ENCODE results near the gene FRS2.
A peak's percentile ranks its signal among the peaks of the same experiment; 100 is the strongest.
"Not testable (repeated sequence)": the region's sequence is repeated elsewhere in the genome, so short reads cannot be mapped to it uniquely, and the experiment has no call there.

Gene FRS2

DNA sequence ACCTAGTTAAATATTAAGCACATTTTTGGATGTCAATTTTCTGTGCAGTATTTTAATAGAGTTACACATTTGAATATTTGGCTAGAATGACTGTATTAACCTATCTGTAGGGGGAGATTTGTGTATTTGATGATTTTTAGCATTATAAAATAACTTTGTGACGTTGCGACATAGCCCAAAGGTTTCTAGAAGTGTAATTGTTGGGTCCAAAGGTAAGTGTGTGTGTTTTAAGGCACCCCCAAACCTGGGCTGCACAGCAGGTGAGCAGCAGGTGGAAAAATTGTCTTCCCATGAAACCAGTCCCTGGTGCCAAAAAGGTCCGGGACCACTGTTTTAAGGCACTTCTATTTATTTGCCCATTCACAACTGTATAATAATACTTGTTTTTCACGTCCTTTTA is 118.3 kb downstream of the FRS2 start:
- no peak for DNase-seq

DNA sequence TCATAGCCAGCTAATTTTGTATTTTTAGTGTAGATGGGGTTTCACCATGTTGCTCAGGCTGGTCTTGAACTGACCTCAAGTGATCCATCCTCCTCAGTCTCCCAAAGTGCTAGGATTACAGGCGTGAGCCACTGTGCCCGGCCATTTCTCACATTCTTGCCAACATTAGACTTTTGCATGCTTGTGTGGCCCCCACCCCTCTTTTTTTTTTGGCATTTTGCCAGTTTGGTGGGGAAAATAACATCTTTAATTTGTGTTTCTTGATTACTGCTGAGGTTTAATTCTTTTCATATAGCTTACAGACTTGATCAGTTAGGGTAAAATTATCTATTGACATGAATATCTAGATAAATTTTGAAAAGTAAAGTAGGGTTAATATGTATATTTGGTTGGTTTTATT is 118.9 kb downstream of the FRS2 start:
- DNase-seq: no peak

DNA sequence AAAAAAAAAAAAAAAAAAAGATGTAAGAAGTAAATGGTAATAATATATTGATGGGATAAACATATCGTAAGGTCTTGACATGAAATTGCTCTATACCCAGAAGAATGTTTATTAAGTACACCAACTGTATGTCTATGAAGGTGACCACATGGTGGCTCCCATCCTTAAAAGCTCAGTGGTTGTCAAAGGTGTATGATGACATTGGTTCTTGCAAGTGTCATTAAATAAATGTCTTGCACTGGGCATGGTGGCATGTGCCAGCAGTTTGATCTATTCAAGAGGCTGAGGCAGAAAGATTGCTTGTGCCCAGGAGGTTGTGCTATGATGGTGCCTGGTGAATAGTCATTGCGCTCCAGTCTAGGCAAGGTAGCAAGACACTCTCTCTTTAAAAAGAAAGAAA is 125.5 kb downstream of the FRS2 start:
- peak; percentile 27 for DNase-seq

DNA sequence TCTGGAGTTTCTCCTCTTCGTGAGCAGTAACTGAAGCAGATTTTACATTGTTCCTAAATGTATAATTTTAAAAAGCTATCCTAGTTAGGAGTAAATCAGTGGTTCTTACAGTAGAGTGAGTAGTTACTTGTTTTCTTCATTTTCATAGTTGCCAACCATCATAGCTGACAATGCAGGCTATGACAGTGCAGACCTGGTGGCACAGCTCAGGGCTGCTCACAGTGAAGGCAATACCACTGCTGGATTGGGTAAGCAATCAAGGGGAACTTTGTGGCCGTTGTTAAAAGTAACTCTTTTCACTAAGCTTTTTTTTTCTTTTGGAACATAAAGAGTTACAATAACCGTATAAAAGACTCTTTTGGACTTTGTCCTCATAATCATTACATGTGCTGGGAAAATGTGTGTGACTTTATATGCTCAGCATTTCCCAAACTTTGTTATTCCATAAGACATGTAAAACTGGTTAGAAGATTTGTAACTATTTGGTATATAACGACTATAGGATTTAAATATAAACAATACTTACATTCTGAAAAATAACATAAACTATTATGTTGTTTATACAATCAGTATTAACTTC is 128.1 kb downstream of the FRS2 start:
- DNase-seq: no peak

DNA sequence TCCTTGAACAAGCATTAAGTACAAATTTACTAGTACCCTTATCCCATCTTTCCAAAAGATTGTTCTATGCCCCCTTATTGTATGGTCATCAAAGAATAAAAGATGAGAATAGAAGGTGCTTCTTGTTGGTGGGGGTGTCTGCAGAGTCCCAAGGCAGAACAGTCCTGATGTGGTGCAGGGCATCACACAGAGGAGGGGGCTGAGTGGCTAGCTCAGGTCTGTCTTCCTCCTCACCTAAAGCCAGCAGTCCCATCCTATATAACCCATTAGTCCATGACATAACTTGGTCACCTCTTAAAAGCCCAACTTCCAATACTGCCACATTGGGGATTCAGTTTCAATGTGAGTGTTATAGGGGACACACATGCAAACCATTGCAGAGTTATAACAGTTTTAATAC is 130.6 kb downstream of the FRS2 start:
- no peak for DNase-seq

DNA sequence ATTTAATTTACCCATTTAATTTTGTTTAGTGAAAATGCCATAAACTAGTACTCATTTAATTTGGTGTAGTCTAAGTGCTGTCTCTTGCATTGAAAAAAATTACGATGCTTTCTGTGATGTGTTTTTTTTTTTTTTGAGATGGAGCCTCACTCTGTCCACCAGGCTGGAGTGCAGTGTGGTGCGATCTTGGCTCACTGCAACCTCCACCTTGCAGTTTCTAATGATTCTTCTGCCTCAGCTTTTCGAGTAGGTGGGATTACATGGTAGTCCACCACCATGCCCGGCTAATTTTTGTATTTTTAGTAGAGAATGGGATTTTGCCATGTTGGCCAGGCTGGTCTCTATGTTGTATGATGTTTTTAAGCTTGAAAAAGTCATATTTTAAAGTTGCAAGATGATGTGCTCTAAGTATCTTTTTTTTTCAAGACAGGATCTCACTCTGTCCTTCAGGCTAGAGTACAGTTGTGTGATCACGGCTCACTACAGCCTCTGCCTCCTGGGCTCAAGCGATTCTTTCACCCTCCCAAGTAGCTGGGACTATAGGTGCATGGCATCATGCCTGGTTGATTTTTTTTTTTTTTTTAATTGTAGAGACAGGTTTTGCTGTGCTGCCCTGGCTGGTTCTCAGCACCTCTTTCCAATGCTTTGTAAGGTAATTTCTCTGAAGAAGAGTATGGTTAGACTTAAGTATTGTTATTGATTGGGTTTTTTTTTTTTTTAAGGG is 131.9 kb downstream of the FRS2 start:
- no peak for DNase-seq

DNA sequence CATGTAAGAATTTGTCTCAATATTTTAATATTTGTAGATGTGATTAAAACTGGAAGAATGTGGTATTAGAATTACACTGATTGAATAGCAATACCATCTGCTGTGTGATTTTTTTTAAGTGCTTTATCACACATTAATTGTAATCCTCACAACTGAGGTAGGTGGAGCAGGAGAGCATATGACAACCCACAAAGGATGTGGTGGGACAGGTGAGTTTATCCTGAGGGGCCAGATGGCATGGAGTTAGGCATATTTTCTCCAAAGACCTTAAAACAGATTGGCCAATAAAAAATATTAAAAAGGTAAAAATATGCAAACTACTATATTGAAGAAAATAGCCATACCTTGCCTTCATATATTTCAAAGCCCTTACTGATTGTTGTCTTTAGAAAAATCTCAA is 132.8 kb downstream of the FRS2 start:
- DNase-seq: peak; percentile 33

DNA sequence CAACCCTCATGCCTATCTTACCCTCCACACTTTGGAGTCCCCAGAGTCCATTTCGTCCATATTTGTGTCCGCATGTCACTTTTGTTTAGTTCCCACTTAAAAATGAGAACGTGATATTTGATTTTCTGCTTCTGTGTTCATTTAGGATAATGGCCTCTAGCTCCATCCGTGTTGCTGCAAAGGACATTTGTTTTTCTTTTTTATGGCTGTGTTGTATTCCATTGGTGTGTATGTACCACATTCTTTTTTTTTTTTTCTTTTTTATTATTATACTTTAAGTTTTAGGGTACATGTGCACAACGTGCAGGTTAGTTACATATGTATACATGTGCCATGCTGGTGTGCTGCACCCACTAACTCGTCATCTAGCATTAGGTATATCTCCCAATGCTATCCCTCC is 133.4 kb downstream of the FRS2 start:
- not testable (repeated sequence) for DNase-seq

DNA sequence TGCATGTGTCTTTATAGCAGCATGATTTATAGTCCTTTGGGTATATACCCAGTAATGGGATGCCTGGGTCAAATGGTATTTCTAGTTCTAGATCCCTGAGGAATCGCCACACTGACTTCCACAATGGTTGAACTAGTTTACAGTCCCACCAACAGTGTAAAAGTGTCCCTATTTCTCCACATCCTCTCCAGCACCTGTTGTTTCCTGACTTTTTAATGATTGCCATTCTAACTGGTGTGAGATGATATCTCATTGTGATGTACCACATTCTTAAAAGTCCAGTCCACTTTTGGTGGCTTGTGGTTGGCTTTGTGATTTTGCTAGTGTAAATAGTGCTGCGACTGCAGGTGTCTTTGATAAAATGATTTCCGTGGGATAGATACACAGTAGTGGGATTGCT is 134.1 kb downstream of the FRS2 start:
- not testable (repeated sequence) for DNase-seq

DNA sequence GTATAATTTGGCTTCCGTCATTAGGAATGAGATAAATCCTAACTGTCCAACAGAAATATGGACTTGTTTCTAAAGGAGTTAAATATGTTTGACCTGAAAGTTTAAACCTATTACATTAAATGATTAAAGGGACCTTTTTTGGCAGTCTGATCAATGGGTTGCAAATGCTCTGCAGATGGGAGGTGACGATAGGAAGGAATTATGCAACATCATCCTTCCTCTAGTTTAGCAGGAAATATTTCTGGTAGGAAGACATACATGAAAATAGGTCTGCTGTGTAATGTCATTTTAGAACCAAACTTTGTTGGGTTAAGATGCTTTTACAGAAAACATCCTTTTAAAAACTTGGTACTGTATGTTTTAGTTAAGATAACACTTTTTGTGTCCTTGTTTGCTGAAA is 137.9 kb downstream of the FRS2 start:
- peak; percentile 43 for DNase-seq

DNA sequence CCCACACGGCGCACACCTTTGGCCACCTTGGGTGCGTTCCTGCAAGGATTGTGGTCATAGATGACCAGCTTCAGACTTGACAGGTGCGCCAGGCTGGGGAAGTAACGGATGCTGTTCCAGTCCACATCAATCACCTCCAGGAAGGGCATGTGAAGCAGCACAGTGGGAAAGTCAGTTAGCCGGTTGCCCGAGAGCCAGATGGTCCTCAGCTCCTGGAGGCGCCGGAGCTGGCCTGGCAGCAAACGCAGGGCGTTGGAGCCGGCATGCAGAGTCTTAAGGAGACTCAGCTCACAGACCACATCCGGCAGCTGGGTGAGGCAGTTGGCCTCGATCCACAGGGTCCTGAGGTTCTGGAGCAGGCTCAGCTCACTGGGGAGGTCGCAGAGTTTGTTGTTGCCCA is 139.9 kb downstream of the FRS2 start:
- DNase-seq: no peak

DNA sequence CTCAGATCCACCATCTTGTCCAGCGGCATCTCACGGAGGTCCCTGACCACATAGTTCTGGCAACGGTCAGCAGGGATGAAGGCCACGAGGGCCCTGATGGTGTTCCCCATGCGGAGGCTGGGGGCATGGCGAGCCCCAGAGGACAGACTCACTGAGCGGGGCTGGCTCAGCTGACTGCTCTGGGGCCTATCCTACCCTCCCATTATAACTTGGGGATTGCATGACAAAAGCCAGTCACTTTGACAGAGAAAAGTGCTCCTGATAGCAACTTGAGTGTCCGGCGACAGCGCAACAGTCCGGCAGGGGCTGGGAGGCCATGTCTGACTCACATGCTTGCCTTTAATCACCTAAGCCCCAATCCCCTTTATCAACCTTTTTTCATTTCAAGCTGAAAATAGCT is 140.5 kb downstream of the FRS2 start, which contains the start of gene LRRC10:
TSS of gene LRRC10 (minus strand) at position 179 of the 400 bp plus-strand sequence. CDS start at position 110, 69 bp downstream.
- DNase-seq: no peak

DNA sequence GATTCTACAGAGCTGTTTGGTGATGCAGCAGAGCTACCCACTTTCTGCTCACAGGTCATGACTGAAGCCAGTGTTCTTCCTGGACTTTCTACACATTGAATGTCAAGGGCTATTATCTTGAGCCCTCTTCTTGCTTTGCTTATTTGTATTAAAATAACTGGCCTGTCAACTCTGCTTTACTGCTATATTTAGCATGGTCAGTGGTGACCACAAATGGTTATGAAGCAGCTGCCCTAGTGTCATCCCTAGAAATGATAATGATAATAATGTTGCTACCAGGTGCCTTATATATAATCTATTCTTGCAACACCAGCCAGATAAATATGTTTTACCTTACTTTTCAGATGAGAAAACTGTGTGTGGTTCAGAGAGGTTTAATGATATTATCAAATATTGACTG is 143.2 kb downstream of the FRS2 start:
- DNase-seq: no peak

DNA sequence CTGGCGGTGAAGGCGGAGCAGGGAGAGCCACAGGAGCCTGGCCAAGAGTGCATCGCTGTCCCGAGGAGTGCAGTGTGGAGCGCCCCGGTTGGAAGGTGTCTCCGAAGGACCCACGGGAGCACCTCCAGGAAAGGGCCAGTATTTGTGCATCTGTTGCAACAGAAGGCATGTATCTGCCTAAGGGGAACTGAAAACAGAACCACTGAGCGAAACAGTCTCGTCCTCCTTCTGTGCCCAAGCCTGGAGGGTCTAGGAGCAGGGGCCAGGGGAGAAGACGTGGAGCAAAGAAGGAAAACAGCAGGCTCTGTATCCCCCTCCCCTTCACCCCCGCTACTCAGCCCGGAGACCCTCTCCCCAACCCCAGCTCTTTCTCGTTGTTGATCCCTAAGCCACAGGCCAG is 145.8 kb downstream of the FRS2 start:
- DNase-seq: no peak

DNA sequence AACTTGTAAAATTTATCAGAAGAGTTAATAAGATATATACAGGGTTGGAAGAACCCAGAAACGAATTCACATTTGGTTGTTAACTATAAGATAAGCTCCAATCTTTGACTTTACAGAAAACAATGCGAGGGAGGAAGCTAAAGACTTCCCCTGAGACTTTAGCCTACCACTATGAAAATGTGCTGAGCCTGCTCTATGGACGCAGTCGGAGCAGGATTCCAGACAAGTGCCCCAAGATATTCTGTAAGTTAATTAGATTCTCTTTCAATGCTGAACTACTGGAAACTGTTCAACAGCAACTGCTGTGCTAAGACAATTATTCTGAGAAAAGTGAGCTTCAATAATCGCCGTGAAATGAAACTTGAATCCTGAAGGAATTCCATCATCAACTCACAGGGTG is 148.9 kb downstream of the FRS2 start:
- no peak for DNase-seq

DNA sequence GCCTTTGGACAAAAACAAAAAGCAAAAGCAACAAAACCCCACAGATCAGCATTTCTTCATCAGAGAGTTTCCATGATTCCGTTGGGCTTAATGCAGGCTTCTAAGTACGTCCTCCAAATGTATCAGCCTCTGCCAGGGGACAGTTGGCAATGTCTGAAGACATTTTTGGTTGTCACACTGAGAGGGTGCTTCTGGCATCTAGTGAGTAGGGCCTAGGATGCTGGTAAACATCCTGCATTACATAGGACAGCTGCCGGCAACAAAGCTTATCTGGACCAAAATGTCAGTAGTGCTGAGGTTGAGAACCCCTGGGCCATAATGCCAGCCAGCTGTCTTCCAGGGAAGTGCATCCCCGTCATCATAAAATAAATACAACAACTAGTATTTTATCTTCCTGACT is 149.9 kb downstream of the FRS2 start:
- DNase-seq: no peak

DNA sequence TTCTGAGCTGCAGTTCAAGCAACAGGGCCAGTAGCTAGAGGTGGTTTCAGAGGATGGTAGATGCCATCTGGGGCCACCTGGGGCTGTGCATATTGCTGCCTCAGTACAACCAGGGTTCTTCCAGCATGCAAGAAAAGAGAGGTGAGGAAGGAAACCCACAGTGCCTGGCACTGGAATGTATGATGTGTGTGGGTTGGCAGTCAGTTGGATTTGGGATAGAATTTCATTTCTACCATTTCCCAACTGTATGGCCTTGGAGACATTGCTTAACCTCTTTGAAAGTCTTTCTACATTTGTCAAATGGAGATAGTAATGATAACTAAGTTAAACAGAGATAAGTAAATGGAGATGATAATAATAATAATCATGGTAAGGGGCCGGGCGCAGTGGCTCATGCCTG is 150.7 kb downstream of the FRS2 start:
- DNase-seq: no peak

DNA sequence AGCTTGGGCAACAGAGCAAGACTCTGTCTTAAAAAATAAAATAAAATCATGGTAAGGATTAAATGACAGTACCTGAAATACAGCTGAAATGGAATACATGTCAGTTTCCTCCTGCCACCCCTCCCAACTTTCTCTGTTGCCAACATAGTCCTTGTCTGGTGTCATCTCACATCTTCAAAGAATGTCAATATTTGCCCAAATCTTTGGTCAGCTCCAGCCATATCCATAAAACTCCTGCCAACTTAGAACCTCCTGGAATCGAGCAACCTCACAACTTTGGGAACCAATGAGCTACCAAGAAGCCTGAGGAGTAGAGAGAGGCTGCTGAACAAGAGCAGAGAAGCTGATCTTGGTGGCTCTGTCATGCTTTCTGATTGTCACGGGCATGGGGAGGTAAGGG is 151.4 kb downstream of the FRS2 start:
- no peak for DNase-seq

DNA sequence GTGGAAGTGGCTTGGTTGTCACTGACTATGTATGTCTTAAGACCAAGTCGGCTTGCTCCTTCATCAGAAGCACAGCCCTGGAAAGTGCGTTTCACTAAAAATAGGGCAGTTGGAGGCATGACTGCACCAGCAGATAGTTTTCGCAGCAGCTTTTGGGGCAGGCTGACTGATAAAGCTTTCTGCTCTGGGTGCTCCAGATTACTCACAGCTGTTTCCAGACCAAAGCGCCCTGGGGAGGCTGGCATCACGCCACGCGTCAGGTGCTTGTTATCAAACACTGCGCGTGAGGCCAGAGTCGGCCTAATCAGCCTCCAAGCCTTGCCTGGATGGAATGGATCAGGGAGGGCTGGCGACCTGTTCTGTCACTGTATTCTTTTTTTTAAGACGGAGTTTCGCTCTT is 153.8 kb downstream of the FRS2 start:
- DNase-seq: peak; percentile 98

DNA sequence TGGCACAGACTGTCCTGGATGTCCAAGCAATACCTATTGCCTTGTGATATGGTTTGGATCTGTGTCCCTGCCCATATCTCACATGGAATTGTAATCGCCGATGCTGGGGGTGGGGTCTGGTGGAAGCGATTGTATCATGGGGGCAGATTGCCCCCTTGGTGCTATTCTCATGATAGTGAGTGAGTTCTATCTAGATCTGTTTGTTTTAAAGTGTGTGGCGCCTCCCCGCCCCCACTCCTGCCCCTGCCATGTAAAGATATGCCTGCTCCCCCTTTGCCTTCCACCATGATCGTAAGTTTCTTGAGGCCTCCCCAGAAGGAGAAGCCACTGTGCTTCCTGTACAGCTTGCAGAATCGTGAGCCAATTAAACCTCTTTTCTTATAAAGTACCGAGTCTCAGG is 157.3 kb downstream of the FRS2 start:
- DNase-seq: no peak

All from hematopoietic multipotent progenitor cell treated with erythropoietin and hydrocortisone succinate and interleukin-3 and kit ligand, for 6 days (in vitro differentiated cells).